Measurements from ENCODE around the gene SPATS2L. TPM values are rescaled to one million over a fixed set of nuclear protein-coding genes. Genes with fewer than 3 reads are reported as not detected.
A peak's percentile ranks its signal among the peaks of the same experiment; 100 is the strongest.

The SPATS2L gene
- total RNA-seq, 1 donor from 2014 or later, result 29.1 TPM

DNA sequence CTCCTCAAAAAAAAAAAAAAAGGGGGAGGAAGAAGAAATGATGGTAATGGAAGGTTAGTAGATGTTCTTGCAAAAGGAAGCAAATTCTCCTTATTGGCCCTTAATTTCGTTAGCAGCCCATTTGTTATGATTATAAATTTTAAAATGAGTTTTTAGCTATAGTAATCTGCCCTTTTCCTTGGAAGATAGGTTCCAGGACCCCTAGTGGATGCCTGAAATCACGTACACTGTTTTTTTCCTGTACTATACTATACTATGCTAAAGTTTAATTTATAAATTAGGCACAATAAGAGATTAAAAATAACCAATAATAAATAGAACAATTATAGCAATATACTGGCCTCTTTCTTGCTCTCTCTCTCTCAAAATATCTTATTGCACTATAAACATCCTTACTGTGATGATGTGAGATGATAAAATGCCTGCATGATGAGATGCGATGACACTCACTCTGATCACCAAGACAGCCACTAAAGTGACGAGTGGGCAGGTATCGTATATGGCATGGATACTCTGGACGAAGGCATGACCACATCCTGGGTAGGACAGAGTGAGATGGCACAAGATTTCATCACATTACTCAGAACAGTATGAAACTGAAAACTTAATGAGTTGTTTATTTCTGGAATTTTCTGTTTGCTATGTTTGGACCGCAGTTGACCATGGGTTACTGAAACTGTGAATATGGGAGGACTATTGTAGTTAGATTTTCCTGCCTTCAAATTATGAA is 116.2 kb downstream of the SPATS2L start:
- no peak for DNase-seq (ENCODE audit: low spot score)
- Histone ChIP-seq H3K4me2 (no peak overlapping the region), H2AFZ (replicated peaks) (no peak overlapping the region), H3K4me1 (peaks cover 36% of the 10 kb centered on the region), H3K27me3 (no peaks in the 10 kb centered on the region), H3K9me3 (ENCODE audit: low read depth) (no peaks in the 10 kb centered on the region), H3K79me2 (ENCODE audit: low read depth) (no peaks in the 10 kb centered on the region), H3F3A (ENCODE audit: low read depth) (no peaks in the 10 kb centered on the region), H3K27ac (no peak overlapping the region), H3K36me3 (no peaks in the 10 kb centered on the region), H3K9ac (no peak overlapping the region), H3K4me3 (no peak overlapping the region), H4K20me1 (ENCODE audit: low read depth) (no peaks in the 10 kb centered on the region)
- H3K4me1 Mint-ChIP-seq, result peaks cover 44% of the 10 kb centered on the region
- H3K36me3 Mint-ChIP-seq, result peaks cover 26% of the 10 kb centered on the region
- H3K27me3 Mint-ChIP-seq (ENCODE audit: insufficient read depth, low read depth), result no peaks in the 10 kb centered on the region
- no peaks in the 10 kb centered on the region for H3K9me3 Mint-ChIP-seq
- H3K27ac Mint-ChIP-seq, result peak overlapping the region; percentile 49
- no peak overlapping the region for H3K4me3 Mint-ChIP-seq
- no peak for TF ChIP-seq EZH2 (IDR thresholded peaks at IDR 0.05)
- TF ChIP-seq CTCF (IDR thresholded peaks at IDR 0.05), result no peak
- TF ChIP-seq EZH2phosphoT487 (IDR thresholded peaks at IDR 0.05), result no peak

- H3K4me2 ChIP-seq, result no peak overlapping the region
- no peaks in the 10 kb centered on the region for H3K9me3 ChIP-seq (ENCODE audit: low read depth)
- H3K36me3 Mint-ChIP-seq, result peaks cover 26% of the 10 kb centered on the region
- H4K20me1 ChIP-seq (ENCODE audit: low read depth), result no peaks in the 10 kb centered on the region
- no peaks in the 10 kb centered on the region for H3K36me3 ChIP-seq
- no peaks in the 10 kb centered on the region for H3K79me2 ChIP-seq (ENCODE audit: low read depth)
- no peak for DNase-seq (ENCODE audit: low spot score)
- peaks cover 40% of the 10 kb centered on the region for H3K4me1 Mint-ChIP-seq
- H3K27me3 Mint-ChIP-seq (ENCODE audit: insufficient read depth, low read depth), result no peaks in the 10 kb centered on the region
- H2AFZ ChIP-seq (replicated peaks), result no peak overlapping the region
- H3K27me3 ChIP-seq, result no peaks in the 10 kb centered on the region
- no peak overlapping the region for H3K4me3 Mint-ChIP-seq
- H3K27ac Mint-ChIP-seq, result no peak overlapping the region
- TF ChIP-seq EZH2 (IDR thresholded peaks at IDR 0.05) (no peak), CTCF (IDR thresholded peaks at IDR 0.05) (no peak), EZH2phosphoT487 (IDR thresholded peaks at IDR 0.05) (no peak)
- H3K4me3 ChIP-seq, result no peak overlapping the region
- H3K9me3 Mint-ChIP-seq, result no peaks in the 10 kb centered on the region
- no peak overlapping the region for H3K9ac ChIP-seq
- no peak overlapping the region for H3K27ac ChIP-seq
- H3F3A ChIP-seq (ENCODE audit: low read depth), result no peaks in the 10 kb centered on the region
- H3K4me1 ChIP-seq, result peaks cover 28% of the 10 kb centered on the region
These were observed 117.0 kb downstream of the SPATS2L start for GRCh38 chr2:200423541-200423940.

- DNase-seq (ENCODE audit: low spot score), result no peak
- H3K27ac ChIP-seq, result peak overlapping the region; percentile 60
- H3K79me2 ChIP-seq (ENCODE audit: low read depth), result no peaks in the 10 kb centered on the region
- H3K27me3 ChIP-seq, result no peaks in the 10 kb centered on the region
- TF ChIP-seq EZH2 (IDR thresholded peaks at IDR 0.05), result no peak
- no peaks in the 10 kb centered on the region for H3K9me3 ChIP-seq (ENCODE audit: low read depth)
- no peak overlapping the region for H3K9ac ChIP-seq
- H4K20me1 ChIP-seq (ENCODE audit: low read depth), result no peaks in the 10 kb centered on the region
- Mint-ChIP-seq H3K27ac (peak overlapping the region; percentile 26), H3K4me1 (peaks cover 28% of the 10 kb centered on the region), H3K36me3 (peaks cover 16% of the 10 kb centered on the region), H3K4me3 (no peak overlapping the region), H3K9me3 (no peaks in the 10 kb centered on the region), H3K27me3 (ENCODE audit: insufficient read depth, low read depth) (no peaks in the 10 kb centered on the region)
- H3K4me3 ChIP-seq, result no peak overlapping the region
- H3K4me1 ChIP-seq, result peaks cover 19% of the 10 kb centered on the region
- H2AFZ ChIP-seq (replicated peaks), result peak overlapping the region; percentile 67
- H3K4me2 ChIP-seq, result peak overlapping the region; percentile 29
- H3F3A ChIP-seq (ENCODE audit: low read depth), result no peaks in the 10 kb centered on the region
- no peaks in the 10 kb centered on the region for H3K36me3 ChIP-seq
These were observed 118.7 kb downstream of the SPATS2L start for GRCh38 chr2:200425026-200425821.
